Right kidney (tissue), 1 donor: ENCODE data around the gene SLC39A1.

Experiments
- DNase-seq: peaks from one replicate; pipeline ENCODE4 v3.0.0-alpha.2; 2016

Gene SLC39A1

GRCh38 chr1:153954826-153955225, 8.5 kb downstream of the SLC39A1 start:
- no peak for DNase-seq

GRCh38 chr1:153953859-153954365, 9.4 kb downstream of the SLC39A1 start:
- DNase-seq = no peak

GRCh38 chr1:153951801-153952200, 11.5 kb downstream of the SLC39A1 start:
- no peak for DNase-seq

GRCh38 chr1:153951183-153951582, 12.2 kb downstream of the SLC39A1 start:
- DNase-seq = no peak

GRCh38 chr1:153946622-153947241, 16.6 kb downstream of the SLC39A1 start, which contains the start of gene DENND4B:
DENND4B (minus strand) TSS chr1:153946718; CDS start chr1:153944374, 2,344 bp downstream.
- DNase-seq = no peak

GRCh38 chr1:153945795-153946621, 17.3 kb downstream of the SLC39A1 start:
- peak; percentile 84 for DNase-seq

- DNase-seq = no peak
These were observed 18.1 kb downstream of the SLC39A1 start for GRCh38 chr1:153945131-153945794.

- DNase-seq = no peak
These were observed 18.6 kb downstream of the SLC39A1 start for GRCh38 chr1:153944827-153945117.

GRCh38 chr1:153944005-153944826, 19.1 kb downstream of the SLC39A1 start:
- DNase-seq = no peak

GRCh38 chr1:153942766-153943549, 20.4 kb downstream of the SLC39A1 start:
- no peak for DNase-seq

- no peak for DNase-seq
These were observed 21.3 kb downstream of the SLC39A1 start for GRCh38 chr1:153941826-153942725.

GRCh38 chr1:153940756-153941155, 22.6 kb downstream of the SLC39A1 start:
- no peak for DNase-seq

GRCh38 chr1:153939476-153939875, 23.9 kb downstream of the SLC39A1 start:
- DNase-seq = no peak

GRCh38 chr1:153938996-153939395, 24.3 kb downstream of the SLC39A1 start:
- DNase-seq = no peak

GRCh38 chr1:153937331-153937730, 26.0 kb downstream of the SLC39A1 start:
- DNase-seq = no peak

- no peak for DNase-seq
These were observed 27.1 kb downstream of the SLC39A1 start for GRCh38 chr1:153936011-153936802.

GRCh38 chr1:153934746-153935145, 28.6 kb downstream of the SLC39A1 start:
- DNase-seq = no peak

GRCh38 chr1:153933955-153934354, 29.4 kb downstream of the SLC39A1 start:
- no peak for DNase-seq

GRCh38 chr1:153933430-153933829, 29.9 kb downstream of the SLC39A1 start:
- no peak for DNase-seq
